Left lung (tissue), 10 donors: Measurements from ENCODE around the gene ZFY. TPM values are rescaled to one million over a fixed set of nuclear protein-coding genes. Genes with fewer than 3 reads are reported as not detected.

Experiments used
- ATAC-seq: fragments of 200-7000 bp; cut with Tn5 transposase; one replicate; pipeline ENCODE4 v1.9.1; 2020; ENCODE audit warnings: moderate library complexity
- DNase-seq, 4 donors: peaks; one replicate each; pipeline ENCODE4 v3.0.0-alpha.2; 2013 to 2020
- H3K27ac ChIP-seq, 2 donors: fragments of 200-600 bp; sonication (generic) in 1 of 2; one replicate each; pipeline versions ENCODE4 v1.5.0 to v1.8.0; 2020 to 2021
- H3K27me3 ChIP-seq, 2 donors: fragments of 200-600 bp; sonication (generic) in 1 of 2; one replicate each; pipeline versions ENCODE4 v1.5.0 to v1.8.0; 2020 to 2021
- H3K36me3 ChIP-seq, 2 donors: fragments of 200-600 bp; sonication (generic) in 1 of 2; one replicate each; pipeline versions ENCODE4 v1.5.0 to v1.8.0; 2020 to 2021
- H3K4me1 ChIP-seq, 2 donors: fragments of 200-600 bp; one replicate each; pipeline ENCODE4 v1.8.0; 2021
- H3K4me3 ChIP-seq, 2 donors: fragments of 200-600 bp; sonication (generic) in 1 of 2; one replicate each; pipeline versions ENCODE4 v1.5.0 to v1.8.0; 2020 to 2021; ENCODE audit warnings: mild to moderate bottlenecking in 1 of 2
- H3K9me3 ChIP-seq, 2 donors: fragments of 200-600 bp; sonication (generic) in 1 of 2; one replicate each; pipeline versions ENCODE4 v1.5.0 to v1.8.0; 2020 to 2021
- intact Hi-C, 2 donors: fragments of 100-400 bp; cut with DNase I; formaldehyde crosslinking; loops; one replicate each; pipeline versions ENCODE4 v1.11.2 to v1.14.2; 2022
- polyA plus RNA-seq, 6 donors: library from polyadenylated mRNA; unstranded; fragments of 120-200 nt; gene quantifications; one replicate each; pipeline ENCODE4 v1.2.1, GENCODE V29; 2013; ENCODE audit not compliant: insufficient read length in 6 of 6
- total RNA-seq, 2 donors: library from RNA; stranded (reverse); fragmentation: NEBNext Ultra II Directional; extraction: Animal tissue kit (Norgen Biotek cat#: 25700); gene quantifications; one replicate each; pipeline ENCODE4 v1.2.1, GENCODE V29; 2021
- TF ChIP-seq, protein P1 (sequence below), 2 donors: fragments of 200-600 bp; sonication (generic) in 1 of 2; IDR thresholded peaks; one replicate each; pipeline versions ENCODE4 v1.5.0 to v1.8.0; 2021; ENCODE audit warnings: antibody characterized with exemption in 2 of 2
- donor health status: DM: no; HTN: yes; CAD: no.
- donor health status: DM: no; HTN: no; CAD: no.

ZFY gene
- total and polyA plus RNA-seq, 8 donors = 0.20 to 19.0 (median 13.8) TPM; not detected in 1

DNA sequence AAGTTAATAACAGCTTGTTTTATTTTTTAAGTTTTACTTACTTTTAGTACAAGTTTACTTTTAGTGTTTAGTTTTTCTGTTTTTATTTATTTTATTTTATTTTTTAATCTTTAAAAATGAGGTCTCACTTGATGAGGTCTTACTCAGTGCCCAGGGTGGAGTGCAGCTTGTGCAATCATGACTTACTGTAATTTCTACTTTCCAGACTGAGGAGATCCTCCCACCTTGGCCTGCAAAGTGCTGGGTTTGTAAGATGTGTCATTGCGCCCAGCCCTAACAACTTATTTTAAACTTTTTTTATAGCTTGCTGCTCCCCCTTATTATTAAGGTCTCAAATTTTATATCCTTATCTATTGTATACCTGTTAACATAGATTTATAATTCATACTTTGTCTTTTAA, 41.7 kb upstream of the ZFY start:
- no peaks in the 10 kb centered on the region for H3K36me3 ChIP-seq

DNA sequence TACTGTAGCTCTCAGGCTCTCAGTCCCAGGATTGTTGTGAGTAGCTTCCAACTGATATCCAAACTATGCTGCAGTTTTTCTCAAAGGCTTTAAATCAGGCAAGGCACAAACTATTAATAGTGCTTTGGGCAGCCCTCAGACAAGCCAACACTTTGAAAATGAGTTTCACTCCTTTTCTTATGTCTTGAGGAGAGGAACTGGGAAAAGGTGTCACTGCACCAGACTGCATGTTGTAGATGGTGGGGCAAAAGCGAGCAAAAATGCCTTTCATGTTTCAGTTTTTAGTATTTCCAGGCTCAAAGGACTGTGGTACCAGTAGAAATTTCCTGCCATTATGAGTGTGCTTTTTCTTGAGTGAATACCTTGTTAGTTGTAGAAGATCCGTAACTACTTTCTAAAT, 39.1 kb upstream of the ZFY start:
- intact Hi-C loops = no loop called here

More for the DNA sequence above, 41.7 kb upstream of the ZFY start:
- TF ChIP-seq, protein P1, sequence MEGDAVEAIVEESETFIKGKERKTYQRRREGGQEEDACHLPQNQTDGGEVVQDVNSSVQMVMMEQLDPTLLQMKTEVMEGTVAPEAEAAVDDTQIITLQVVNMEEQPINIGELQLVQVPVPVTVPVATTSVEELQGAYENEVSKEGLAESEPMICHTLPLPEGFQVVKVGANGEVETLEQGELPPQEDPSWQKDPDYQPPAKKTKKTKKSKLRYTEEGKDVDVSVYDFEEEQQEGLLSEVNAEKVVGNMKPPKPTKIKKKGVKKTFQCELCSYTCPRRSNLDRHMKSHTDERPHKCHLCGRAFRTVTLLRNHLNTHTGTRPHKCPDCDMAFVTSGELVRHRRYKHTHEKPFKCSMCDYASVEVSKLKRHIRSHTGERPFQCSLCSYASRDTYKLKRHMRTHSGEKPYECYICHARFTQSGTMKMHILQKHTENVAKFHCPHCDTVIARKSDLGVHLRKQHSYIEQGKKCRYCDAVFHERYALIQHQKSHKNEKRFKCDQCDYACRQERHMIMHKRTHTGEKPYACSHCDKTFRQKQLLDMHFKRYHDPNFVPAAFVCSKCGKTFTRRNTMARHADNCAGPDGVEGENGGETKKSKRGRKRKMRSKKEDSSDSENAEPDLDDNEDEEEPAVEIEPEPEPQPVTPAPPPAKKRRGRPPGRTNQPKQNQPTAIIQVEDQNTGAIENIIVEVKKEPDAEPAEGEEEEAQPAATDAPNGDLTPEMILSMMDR (IDR thresholded peaks at IDR 0.05) = no peak
- H3K4me1 ChIP-seq = no peaks in the 10 kb centered on the region
- no peaks in the 10 kb centered on the region for H3K9me3 ChIP-seq
- H3K27me3 ChIP-seq = no peaks in the 10 kb centered on the region
- ATAC-seq = no peak
- intact Hi-C loops = no loop called here
- no peak for DNase-seq
- H3K27ac ChIP-seq = no peak overlapping the region
- no peak overlapping the region for H3K4me3 ChIP-seq

DNA sequence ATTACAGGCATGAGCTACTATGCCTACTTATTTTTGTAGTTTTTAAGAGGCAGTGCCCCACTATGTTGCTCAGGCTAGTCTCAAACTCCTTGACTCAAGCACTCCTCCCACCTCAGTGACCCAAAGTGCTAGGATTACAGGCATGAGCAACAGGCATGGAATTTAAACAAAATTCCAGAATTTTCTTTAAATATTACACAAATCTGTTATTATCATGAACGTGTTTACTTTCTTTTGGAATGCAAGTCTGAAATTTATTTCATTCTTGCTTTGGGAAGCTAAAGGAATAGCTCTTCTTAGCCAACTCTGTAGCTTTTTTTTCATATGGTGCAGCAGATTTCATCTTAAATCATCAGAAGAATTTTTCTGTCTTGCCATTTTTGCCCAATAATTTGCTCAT, 27.8 kb upstream of the ZFY start:
- H3K27ac ChIP-seq = no peak overlapping the region
- no peak overlapping the region for H3K4me3 ChIP-seq
- DNase-seq (no peak), ATAC-seq (no peak)
- TF ChIP-seq, protein P1 (IDR thresholded peaks at IDR 0.05) = no peak
- no peaks in the 10 kb centered on the region for H3K36me3 ChIP-seq
- H3K4me1 ChIP-seq = no peaks in the 10 kb centered on the region
- intact Hi-C loops = no loop called here
- no peaks in the 10 kb centered on the region for H3K27me3 ChIP-seq
- no peaks in the 10 kb centered on the region for H3K9me3 ChIP-seq

More for the DNA sequence above, 39.1 kb upstream of the ZFY start:
- H3K9me3 ChIP-seq = no peaks in the 10 kb centered on the region
- no peaks in the 10 kb centered on the region for H3K36me3 ChIP-seq
- no peak overlapping the region for H3K4me3 ChIP-seq
- no peak overlapping the region for H3K27ac ChIP-seq
- ATAC-seq = no peak
- TF ChIP-seq, protein P1 (IDR thresholded peaks at IDR 0.05) = no peak
- DNase-seq = no peak
- H3K27me3 ChIP-seq = no peaks in the 10 kb centered on the region
- H3K4me1 ChIP-seq = no peaks in the 10 kb centered on the region

DNA sequence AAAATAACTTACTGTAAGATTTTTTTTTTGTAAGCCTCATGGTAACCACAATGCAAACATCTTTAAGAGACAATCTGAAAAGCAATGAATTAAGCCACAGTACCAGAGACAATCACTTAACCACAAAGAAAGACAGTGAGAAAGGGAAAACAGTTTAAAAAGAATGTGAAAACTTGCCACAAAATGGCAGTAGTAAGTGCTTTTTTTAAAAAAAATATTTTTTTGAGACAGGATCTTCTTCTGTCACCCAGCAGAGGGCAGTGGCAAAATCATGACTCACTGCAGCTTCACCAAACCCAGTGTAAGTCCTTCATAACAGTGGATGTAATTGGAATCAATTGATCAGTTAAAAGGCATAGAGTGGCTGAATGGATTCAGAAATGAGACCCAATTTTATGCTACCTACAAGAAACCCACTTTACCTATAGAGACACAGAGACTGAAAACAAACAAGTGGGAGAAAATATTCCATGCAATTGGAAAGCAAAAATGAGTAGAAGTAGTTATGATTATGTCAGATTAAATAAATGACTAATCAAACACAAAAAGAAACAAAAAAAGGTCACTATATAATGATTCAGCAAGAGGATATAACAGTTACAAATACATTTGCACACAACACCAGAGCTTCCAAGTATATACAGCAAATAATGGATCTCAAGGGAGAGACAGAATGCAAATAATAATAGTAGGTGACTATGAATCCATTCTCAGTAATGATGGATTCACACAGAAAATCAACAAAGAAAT, 21.9 kb upstream of the ZFY start:
- no peak for ATAC-seq
- intact Hi-C loops = no loop called here
- TF ChIP-seq, protein P1 (IDR thresholded peaks at IDR 0.05) = no peak
- Histone ChIP-seq H3K27ac (no peak overlapping the region), H3K27me3 (no peaks in the 10 kb centered on the region), H3K4me1 (no peaks in the 10 kb centered on the region), H3K9me3 (no peaks in the 10 kb centered on the region), H3K4me3 (no peak overlapping the region), H3K36me3 (no peaks in the 10 kb centered on the region)
- no peak for DNase-seq

DNA sequence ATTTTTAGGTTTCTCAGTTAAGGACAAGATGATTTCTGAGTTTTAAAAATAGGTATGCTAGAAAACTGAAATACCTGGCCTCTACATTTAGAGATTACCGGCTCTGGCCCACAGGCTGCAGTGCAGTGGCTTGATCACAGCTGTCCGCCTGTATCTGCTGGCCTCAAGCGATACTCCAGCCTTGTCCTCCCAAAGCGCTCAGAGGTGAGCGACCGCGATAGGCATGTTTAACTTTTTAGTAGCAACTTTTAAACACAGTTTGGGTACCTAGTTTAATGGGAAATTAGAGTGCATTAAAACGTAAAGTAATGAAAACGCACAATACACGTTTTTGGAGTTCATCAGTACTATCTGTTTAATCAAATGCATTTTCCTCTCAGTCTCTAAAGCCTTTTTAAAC, 1.1 kb upstream of the ZFY start:
- H3K27ac ChIP-seq = peak overlapping the region in 1 of 2 donors; percentile 99
- peaks cover 0 to 19% of the 10 kb centered on the region in 2 donors for H3K4me1 ChIP-seq
- no peak for ATAC-seq
- H3K27me3 ChIP-seq = no peaks in the 10 kb centered on the region
- peak overlapping the region in 1 of 2 donors; percentile 51 for H3K4me3 ChIP-seq
- H3K36me3 ChIP-seq = no peaks in the 10 kb centered on the region
- peak in 1 of 4 donors; percentile 32 for DNase-seq
- H3K9me3 ChIP-seq = no peaks in the 10 kb centered on the region
- intact Hi-C loops = no loop called here
- TF ChIP-seq, protein P1 (IDR thresholded peaks at IDR 0.05) = no peak
